Activated CD4-positive, alpha-beta T cell treated with anti-CD3 and anti-CD28 coated beads for 4 hours (primary cell): Measurements from ENCODE around the gene APCDD1.
A peak's percentile ranks its signal among the peaks of the same experiment; 100 is the strongest.
"Not testable (repeated sequence)": the region's sequence is repeated elsewhere in the genome, so short reads cannot be mapped to it uniquely, and the experiment has no call there.

ENCODE experiments used
- DNase-seq, 2 donors: peaks; one replicate each; pipeline ENCODE4 v3.0.0-alpha.2; 2020

APCDD1 gene

DNA sequence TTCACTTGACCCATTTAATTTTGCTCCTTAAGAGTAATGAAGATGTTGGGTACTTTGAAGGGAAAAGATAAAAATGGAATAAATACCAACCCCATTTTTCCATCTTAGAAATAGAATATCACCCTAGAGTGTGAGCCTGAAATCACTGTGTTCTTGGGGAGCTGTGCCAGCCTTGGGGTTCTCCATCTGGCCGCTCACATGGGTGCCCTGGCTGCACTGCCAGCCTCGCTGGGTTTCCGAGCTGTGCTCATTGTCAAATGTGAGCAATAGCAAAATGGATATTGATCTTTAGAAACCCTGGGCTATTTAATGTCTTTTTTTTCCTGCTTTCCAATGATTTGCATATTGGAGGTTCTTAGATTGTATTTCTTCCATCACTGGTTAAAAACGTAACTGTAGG, 9.3 kb downstream of the APCDD1 start:
- no peak for DNase-seq

DNA sequence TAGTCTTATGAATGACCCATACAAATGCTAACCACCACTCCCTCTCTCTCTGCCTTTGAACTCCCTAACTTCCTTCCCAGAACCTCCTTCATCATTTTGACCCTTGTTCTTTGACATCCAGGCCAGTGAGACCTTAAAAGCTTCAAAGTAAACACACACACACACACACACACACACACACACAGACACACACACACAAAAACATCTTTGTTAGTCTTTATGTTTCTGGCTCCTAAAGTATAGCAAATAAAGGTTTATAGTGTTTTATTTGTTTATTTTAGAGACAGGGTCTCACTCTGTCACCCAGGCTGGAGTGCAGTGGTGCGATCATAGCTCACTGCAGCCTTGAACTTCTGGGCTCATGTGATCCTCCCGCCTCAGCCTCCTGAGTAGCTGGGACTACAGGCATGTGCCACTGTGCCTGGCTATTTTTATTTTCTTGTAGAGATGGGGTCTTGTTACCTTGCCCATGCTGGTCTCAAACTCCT, 9.8 kb downstream of the APCDD1 start:
- not testable (repeated sequence) for DNase-seq

DNA sequence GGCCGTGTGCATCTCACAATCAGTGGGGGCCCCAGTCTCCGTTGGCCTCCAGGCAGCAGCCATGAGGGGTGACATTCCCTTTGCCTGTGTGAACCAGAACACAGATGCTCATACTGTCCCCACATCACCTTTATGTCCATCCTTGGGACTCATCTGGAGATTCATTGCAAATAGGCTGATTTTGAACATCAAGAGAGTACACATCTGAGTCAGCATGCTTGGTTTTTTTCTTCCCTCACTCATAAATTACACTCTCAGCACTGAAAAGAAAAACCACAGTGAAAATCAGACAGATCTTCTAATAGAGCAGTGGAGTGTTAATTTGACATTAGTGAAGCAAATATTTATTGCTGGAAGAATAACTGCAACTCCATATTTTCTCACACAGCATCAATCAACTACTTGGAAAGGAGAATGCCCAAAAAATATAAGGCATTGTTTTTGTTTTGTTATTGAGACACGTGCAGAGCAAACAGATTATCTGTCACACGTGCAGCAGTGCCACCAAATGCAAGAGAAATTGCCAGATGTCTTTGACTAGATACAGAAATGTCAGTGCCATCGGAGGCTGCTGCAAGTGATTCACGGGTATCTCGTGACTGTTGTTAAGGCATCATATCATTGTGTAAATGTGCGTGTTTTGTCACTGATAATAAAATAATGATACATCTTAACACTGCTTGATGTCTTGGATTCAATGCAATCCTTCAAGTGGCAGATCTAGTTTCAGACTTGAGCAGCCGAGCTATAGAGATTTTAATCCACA, 10.9 kb downstream of the APCDD1 start:
- no peak for DNase-seq

DNA sequence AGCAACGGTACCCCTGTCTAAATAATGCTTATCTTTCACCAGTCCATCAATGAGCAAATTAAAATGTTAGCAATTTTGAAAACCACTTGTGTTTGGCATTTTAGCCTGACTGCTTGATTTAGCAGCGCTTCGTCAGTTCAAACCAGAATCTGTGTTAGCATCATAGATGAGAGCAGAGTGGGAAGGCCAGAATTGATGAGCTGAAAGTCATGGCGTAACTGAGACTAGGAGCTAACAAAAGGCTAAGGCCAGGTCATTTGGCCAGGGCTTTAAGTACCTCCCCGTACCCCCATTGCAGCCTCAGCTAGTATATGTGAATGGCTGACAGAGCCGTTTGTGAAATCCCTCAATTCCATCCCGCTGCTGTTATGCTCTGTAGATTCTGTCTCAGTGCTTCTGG, 16.0 kb downstream of the APCDD1 start:
- no peak for DNase-seq

DNA sequence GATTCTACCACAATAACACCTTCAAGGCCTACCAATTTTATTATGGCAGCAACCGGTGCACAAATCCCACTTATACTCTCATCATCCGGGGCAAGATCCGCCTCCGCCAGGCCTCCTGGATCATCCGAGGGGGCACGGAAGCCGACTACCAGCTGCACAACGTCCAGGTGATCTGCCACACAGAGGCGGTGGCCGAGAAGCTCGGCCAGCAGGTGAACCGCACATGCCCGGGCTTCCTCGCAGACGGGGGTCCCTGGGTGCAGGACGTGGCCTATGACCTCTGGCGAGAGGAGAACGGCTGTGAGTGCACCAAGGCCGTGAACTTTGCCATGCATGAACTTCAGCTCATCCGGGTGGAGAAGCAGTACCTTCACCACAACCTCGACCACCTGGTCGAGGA, 17.1 kb downstream of the APCDD1 start:
- no peak for DNase-seq

DNA sequence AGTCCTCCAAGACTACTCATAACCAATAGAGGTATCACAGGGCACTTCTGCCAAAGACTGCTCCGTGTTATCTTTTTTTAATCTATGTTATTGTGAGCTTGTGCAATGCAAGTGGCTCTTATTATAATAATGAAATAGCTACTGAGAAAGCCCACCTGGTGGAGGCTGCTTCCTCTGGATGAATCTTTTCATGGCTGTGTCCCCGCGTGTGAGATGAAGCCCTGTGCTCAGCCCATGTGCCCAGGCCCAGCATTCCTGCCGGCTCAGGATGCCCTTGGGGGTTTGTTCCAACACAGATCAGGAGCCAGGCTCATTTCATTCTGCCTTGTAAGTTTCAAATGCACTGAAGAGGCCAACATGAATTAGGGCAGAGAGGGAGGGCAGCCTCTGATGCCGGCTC, 18.7 kb downstream of the APCDD1 start:
- no peak for DNase-seq

DNA sequence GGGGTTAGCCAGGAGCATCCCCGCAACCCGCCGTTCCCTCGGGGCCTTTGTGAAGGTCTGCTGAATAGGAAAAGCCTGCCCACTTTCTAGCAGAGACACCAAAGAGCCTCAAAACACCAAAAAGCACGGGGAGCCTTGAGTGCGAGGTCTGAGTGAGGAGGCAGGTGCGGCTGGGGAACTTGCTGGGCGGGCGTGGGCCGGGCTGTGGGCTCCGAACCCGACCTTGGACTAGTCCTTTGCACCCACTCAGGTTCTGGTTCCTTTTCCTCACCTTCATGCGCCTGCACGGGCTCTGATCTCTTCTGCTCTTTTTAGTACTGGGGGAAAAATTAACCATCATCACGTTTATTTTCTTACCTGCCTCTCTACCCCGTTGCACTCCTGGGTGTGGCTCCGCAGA, 19.9 kb downstream of the APCDD1 start:
- DNase-seq = no peak

DNA sequence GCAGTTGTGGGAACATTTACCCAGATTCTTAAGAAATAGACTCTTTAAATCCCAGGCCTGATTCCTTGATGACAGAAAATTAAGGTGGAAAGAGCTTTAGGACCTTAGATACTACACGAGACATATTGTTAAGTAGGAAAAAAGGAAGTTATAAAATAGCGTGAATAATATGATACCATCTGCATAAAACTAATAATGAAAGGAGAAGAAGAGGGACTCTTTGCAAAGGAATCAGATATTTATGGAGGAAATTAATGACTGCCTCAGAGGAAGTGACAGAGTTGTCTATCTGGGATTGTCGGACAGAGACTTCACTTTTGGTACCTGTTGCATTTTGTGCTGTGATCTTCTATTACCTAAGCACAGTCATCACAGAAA, 20.8 kb downstream of the APCDD1 start:
- DNase-seq = no peak

DNA sequence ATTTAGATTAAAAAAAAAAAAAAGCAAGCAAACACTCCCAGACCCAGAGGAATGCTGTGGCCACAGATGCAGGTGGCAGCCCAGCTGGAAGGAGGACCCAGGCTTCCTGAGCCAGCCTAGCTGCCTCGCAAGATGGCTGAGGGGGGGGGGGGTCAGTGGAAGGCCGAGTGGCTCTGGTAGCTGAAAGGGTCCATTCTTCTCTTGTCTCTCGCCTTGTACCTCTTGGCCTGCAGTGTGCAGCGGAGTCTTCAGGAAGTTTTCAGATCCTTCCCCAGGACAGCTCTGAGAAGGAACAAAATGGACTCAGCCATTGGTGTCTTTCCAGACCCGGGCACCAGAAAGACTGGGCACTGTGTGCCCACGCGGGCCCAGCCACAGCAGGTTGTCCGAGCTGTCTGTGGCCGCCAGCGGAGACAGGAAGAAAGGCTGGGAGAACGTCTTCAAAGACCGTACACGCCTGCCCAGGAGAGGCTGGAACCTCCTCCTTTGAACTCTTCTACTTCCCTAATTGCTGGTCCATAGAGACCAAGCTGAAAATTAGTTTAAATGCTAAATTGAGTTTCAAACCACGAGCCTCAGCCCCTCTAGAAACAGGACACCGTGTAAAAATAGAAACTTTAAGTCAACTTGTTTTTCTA, 21.3 kb downstream of the APCDD1 start:
- no peak for DNase-seq

DNA sequence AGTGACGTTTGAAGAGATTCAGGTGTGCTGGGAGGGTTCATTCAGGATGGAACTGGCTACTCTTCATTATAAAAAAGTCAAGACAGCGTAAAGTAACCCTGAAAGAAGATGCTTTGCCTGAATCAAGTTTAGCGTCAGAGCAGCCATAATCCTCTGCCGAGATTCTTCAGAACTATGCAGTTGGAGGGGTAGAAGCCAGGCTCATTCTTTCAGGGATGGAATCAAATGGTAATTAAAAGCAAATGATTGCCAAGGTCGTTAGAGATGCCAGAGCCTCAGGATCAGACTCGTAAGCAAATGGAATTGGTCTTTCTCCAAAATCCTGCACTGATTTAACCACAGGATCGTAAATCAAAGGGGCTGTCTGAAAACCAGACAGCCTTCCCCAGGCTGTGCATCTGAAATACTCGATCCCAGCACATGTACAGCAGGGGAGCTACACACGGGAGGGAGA, 21.9 kb downstream of the APCDD1 start:
- DNase-seq = no peak

DNA sequence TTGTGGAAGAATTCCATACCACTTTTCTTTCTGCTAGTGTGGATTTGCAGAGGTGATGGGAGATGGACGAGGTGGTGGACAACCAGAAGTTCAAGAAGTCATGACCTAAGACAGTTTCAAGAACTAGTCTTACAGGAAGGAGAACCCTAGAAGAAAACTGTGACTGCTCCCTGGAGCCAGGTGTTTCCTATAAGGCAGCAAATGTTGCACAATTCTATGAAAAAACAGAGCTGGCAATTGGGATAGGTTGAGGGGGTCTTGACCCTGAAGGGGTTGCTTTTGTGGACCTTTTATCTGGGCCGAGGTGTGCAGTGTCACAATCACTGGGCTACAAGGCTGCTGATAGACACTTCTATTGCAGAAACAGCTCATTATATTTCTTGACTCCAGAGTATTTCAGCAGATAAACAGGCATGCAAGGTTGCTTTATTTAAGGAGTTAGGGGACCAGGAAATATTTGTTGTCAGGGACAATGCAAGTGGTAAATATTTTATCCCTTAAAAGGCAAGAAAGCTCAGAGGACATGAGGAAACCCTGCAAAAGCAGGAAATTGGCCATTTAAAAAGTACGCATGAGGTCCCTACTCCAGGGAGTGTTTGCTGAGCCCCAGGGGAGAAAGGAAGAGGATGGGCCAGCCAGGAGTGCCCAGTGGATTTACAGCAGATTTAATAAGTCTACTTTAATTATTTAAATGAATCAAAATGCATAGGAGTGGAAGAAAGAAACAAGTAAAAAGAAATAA, 22.9 kb downstream of the APCDD1 start:
- no peak for DNase-seq

DNA sequence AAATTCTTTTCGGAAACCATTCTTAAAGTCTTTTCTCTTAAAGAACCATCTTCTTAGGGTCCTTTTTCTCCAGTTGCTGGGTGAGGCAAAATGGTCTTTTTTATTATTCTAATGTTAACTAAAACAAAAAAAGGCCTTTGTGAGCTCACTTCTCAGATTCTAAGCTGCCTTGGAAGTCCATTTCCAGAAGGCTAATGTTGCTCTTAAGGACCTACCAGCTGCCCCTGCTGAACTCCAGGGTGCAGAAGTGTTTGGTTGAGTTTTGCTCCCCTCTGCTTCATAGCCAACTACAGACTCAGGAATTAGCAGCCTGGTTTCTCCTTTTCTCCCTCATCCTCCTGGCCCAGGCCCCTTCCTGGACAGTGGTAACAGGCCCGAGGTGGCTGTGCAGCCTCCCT, 23.4 kb downstream of the APCDD1 start:
- DNase-seq = no peak

DNA sequence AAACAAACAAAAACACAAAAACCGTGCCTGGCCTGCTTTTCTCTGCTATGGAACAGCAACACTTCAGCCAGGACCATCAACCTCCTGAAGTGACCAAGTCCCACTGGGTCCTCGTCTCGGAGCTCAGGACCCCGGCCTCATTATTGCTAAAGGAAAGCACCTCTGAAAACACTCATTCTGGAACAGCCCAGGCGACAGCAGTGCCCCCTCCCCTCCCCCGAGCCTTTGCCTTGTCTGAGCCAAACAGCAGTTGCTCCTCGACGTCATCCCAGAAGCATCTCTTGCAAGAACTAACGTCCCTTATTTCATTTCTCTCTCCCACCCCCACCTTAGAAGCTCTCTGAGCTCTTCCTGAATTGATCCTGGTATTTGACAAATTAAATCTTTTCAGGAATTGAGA, 27.4 kb downstream of the APCDD1 start:
- no peak for DNase-seq

DNA sequence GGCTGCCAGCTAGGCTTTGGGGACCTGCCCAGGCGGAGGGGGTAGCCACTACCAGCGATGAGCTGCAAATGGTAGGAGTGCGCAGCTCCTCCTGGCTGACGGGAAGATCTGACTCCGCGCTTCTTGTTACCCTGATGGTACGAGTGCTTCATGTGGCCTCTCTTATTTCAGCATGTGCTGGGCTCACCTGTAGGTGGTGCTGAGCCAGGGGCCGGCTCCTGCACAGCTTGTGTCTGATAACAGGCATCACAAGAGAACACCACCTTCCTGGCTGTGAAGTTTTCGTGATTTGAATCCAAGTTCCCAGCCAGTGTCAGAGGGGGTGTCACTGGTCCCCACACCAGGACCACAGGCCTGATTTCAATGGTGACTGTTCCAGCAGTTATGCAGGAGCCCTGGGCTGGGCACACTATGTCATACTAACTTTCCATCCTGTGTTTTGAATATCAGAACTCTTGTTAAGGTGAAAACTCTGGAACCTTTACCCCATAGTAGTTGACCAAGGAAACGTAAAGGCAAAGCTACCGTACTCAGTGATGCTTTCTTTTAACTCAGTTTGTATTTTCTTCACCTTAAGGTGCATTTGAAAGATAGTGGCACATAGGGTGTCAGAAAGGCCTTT, 28.0 kb downstream of the APCDD1 start:
- no peak for DNase-seq

DNA sequence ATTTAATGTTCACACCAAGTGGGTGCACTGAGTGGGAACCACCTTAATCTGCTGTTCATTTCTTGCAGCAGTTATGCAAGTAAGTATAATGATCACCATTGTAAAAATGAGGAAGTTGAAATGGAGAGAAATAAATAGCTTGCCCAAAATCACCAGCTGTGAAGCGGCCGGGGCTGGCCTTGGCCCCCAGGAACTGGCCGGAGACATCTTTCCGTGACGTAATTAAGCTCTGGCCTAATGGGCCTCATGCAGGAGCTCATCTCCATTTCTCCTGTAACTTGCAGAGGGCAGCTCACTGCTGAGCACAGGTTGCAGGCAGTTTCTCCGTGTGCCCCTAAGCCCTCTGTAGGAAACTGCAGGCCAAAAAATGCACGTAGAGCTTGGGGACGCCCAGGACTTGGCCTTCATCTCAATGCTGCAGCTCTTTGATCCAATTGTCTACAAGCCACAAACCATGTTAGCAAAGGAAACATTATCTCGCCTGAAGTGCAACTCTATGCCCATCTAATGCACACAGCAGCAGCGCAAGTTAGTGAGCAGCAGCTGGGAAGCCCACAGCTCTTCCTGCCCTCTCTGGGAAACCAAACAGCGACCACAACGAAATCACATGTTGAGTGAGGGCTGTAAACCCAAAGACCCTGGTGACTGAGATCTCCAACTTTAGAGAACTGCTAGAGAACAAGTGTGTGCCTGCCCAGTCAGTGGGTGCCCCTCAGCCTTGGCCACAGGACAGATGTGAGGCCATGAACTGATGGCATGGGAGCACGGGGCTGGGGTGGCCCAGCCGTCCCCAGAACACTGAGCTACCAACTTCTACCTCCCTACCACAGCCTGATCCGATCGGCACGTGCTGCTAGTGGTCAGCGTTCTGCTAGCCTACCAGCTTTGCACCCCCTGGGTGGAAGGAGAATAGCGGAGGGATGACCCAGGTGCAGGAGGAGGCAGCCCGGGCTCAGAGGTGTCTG, 28.8 kb downstream of the APCDD1 start:
- DNase-seq = no peak

DNA sequence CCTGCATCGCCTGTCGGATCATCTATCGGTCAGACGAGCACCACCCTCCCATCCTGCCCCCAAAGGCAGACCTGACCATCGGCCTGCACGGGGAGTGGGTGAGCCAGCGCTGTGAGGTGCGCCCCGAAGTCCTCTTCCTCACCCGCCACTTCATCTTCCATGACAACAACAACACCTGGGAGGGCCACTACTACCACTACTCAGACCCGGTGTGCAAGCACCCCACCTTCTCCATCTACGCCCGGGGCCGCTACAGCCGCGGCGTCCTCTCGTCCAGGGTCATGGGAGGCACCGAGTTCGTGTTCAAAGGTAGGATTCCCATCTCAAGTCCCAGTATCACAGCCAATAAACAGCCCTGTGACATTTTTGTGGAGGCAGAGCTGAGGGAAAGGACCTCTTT, 31.0 kb downstream of the APCDD1 start:
- no peak for DNase-seq

DNA sequence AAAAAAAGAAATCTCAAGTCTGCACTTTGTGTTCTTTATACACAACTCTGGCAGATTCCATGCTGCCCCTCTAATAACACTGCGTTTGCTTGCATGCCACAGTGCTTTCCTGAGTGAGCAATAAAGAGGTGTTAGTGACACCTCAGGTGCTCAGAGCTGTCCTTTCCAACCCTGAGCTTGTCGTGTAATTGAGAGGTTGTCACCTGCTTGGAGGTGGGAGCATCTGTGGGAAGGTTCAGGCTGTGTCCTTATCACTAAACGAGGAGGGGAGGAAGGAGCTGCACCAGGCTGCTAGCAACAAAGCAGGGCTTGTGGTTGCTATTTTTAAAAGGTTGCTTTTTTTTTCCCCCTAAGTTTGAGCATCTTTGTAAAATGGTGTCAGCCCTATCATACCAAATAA, 31.9 kb downstream of the APCDD1 start:
- no peak for DNase-seq

DNA sequence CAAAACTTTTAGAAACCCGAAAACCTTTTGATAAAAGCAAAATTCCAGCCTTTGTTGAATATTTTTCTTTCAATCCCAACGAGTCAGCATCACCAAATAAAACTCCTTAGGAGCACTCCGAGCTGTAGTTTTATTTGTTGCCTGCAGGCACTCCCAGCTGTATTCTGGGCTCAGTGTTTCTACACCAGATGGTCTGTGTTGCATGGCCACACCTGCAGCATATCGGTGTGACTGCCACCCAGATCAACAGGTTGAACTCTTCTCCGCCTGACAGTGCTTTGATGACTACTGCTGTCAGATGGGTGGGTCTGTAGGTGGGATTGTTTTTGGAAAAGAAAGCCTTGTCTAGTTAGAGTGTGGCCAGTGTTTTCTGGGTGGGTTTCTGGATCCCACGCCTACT, 32.7 kb downstream of the APCDD1 start:
- no peak for DNase-seq

DNA sequence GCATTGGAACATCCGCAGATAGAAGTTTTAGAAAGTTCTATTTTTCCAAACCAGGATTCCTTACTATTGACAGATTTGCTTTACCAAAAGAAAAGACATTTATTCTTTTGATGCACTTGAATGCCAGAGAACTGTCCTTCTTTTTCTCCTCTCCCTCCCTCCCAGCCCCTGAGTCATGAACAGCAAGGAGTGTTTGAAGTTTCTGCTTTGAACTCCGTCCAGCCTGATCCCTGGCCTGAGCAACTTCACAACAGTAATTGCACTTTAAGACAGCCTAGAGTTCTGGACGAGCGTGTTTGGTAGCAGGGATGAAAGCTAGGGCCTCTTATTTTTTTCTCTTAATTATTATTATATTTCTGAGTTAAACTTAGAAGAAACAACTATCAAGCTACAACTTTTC, 33.6 kb downstream of the APCDD1 start:
- DNase-seq = no peak

DNA sequence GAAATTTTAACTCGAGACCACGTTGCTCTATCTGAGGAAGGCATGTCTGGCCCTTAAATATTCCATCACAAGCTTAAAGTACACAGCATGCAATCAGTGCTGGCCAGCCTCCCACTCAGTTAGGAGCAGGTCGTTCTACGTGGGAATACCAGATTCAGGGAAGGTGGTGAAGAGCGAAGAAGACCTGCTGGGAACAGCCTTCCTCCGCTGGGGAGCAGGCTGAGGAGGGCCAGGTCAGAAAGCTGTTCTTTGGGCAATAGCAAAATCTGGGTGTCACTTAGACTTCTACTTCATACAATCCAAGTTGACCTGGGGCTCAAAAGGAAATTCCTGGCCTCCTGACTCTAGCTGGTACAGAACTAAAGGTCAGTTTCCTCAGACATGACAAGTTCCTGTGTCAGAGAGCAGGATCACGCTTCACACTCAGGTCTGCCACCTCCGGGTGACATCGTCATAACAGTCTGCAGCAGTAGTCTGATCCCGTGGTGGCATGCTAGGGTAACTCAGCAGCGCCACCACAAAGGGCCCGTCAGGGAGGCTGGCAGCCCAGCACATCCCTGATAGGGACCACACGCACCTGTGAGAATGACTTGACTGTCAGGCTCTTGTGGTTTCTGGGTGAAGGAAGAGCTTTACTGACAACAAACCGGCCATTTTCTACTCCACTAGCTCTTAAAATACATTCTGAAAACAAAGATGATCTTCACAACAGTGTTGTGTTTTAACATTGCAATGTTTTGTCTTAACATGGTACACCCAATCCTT, 36.1 kb downstream of the APCDD1 start:
- DNase-seq = peak; percentile 32 to 56

DNA sequence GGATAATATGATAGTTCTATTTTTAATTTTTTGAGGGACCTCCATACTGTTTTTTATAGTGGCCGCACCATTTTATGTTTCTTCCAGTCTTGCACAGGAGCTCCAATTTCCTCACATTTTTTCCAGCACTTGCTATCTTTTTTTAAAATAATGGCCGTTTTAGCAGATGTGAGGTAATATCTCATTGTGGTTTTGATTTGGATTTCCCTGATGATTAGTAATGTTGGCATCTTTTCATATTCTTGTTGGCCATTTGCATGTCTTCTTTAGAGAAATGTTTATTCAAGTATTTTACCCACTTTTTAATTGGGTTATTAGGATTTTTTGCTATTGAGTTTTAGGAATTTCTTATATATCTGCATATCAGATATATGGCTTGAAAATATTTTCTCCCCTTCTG, 41.5 kb downstream of the APCDD1 start:
- no peak for DNase-seq
